ENCODE data around the gene VPS37B.
"Not testable (repeated sequence)": the region's sequence is repeated elsewhere in the genome, so short reads cannot be mapped to it uniquely, and the experiment has no call there.

Gene VPS37B

DNA sequence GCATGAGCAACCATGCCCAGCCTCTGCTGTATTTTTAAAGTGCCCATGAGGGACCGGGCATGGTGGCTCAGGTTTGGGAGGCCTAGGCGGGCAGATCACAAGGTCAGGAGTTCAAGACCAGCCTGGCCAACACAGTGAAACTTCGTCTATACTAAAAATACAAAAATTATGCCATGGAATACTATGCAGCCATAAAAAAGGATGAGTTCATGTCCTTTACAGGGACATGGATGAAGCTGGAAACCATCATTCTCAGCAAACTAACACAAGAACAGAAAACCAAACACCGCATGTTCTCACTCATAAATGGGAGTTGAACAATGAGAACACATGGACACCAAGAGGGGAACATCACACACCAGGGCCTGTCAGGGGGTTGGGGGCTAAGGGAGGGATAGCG, 9.3 kb upstream of the VPS37B start:
- not testable (repeated sequence) for DNase-seq

DNA sequence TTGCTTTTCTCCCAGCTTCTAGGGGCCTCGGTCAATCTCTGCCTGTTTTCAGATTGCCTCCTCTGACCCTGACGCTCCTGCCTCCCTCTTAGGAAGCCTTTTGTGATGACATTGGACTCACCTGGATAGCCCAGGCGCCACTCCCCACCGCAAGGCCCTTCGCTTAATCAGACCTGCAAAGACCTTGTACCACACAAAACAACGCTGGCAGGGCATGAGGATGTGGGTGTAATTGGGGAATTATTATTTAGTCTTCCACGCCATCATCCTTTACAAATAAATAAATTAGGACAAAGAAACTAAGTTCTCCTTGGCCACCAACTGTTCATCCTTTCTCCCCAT, 7.7 kb upstream of the VPS37B start:
- no peak for DNase-seq

DNA sequence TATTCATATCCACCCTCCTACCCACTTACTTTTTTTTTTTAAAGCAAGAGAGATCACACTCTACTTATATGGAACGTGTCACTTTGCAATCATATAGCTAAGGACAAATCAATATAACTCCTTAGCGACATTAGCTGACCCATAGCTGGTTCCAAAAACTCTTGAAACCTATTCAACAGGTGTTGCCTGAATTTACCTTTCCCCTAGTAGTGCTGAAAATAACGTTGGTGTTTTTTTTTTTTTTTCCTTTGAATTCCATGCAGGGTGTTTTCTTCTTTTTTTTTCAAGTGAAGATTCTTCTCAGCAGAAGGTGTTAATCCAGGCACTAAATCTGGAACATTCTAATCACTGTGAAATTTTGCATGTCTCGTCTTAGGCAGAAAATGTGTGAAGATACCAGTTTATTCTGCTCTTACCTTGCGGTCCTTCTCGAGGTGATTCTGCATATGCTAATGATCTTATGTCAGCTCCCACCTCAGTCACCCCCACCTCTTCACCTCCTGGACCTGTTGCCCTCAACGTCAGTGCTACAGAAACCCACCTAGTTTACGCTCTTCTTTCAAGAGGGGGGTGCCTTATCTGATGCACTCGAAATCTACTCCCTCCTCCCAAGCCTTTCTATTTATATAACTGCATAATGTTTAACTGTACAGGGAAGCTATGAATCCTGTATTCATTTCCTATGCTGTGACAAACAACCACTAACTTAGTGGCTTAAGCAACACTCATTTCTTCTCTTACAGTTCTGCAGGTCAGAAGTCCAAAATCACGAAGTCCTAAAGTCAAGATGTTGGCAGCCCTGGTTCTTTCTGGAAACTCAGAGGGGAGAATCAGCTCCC, 7.1 kb upstream of the VPS37B start:
- no peak for DNase-seq

DNA sequence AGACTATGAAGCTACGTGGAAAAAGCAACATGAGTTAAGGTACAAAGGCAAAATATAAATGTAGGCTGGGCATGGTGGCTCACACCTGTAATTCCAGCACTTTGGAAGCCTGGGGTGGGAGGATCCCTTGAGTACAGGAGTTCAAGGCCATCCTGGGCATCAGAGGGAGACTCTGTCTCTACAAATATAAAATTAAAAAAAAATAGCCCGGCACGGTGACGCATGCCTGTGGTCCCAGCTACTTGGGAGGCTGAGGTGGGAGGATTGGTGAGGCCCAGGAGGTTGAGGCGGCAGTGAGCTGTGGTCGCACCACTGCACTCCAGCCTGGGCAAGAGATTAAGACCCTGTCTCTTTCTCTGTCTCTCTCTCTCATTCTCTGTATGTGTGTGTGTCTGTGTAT, 4.0 kb upstream of the VPS37B start:
- DNase-seq: no peak

DNA sequence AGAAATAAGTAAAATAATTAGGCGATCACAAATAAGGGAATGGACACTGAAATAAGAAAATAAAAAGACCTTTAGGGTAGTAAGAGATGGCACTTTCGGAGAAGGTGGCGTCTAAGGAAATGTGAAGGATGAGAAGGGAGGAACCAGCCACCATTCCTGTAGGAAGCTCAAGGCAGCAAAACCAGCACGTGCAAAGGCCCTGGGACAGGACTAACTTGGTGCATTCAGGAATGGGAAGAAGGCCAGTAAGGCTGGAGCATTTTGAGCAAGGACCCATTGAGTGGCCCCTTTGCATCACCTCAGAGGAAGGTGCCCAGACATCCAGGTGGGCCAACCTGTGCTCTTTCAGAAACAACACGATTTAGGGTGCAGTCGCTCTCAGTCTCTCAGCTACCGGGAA, 738 bp upstream of the VPS37B start:
- no peak for DNase-seq

DNA sequence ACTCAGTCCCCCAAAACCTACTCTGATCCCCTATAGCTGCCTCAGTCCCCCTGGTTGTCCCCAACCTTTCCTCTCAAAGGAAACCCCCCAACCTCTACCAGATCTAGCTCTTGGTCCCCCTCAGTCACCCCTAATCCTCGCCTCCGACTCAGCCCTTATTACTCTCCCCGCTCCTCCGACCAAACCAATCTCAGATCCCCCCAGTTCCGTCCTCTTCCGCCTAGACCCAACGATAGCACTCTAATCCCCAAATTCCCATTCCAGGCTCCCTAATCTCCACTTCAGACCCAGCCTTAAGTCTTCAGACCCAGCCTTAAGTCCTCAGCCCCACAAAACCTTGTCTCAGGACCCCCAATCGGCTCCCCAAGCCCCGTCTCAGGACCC, 612 bp downstream of the VPS37B start:
- no peak for DNase-seq

DNA sequence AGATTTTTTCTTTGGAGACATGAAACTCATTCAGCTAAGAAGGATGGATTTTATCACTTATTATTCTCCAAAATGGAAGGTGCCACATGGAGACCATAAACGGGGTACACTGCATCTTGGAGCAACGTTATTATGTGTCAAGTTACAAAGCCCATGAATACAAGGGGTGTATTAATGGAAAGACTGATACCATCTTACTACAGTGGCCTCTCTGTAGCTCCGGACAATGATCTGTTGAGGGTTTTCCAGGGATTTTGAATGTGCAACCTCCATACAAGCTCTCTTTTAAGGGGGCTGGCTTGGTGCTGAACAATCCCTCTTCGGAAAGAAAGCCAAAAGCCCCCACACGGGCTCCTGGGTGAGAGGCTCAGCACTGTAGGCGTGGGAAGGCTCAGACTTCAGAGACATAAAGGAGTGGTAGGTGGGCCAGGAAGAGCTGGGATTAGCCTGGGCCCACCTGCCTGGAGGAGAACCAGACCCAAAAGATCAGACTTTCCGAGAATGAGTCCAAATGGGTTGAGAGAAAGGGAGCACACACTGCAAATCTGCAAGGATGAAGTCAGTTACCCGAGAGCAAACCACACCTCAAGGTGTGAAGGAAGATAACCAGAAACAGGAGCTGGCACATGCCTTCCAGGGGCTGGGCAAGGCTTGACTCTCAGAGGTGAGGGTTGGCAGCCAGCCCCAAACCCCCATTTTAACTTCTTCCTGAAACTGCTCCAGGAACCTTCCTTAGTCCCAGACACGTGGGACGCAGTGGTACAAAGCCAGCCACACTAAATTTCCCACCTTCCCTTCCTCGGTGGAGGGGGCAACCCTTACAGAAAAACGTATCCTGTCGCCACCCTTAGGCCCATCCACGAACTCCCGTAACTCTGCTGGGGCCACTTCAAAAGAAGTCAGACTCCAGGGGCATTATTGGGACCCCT, 1.5 kb downstream of the VPS37B start:
- no peak for DNase-seq

DNA sequence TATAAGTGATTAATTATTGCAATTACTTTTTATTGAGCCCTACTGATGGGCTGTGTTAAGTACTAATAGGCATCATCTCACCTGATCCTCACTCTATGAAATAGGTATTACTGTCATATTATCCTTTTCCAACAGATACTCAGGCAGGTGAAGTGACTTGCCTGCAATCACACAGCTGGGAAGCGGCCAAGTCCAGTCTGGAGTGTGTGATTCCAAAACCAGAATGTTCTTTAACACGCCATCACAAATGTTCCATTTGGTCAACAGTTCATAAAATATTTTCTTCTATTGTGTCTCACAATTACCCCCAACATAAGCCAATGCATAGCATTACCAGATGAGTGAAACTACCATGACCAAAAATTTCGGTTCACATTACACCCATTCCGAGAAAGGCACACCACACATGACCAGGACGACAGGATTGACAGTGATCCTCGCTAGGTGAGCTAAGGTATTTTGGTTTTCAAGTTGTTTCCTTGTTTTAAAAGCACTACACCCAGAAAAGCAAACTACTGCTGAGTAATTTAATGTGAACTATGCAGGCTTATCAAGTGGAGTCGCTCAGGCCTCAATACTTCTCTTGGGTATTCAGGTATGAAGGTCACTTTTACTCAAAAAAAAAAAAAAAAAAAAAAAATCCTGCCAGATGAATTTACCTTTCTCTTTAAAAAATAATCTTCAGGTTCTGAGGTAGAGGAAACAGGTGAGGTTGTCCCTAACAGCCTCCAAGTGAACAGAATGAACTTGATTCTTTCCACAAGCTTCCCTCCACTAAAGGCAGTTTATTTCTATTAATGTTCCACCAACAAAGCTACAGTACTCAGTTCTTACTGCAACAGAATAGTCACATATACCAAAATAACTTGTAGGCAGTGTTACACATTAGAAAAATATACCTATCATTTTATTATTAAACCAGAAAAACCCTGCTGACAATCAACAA, 2.4 kb downstream of the VPS37B start:
- DNase-seq: no peak

DNA sequence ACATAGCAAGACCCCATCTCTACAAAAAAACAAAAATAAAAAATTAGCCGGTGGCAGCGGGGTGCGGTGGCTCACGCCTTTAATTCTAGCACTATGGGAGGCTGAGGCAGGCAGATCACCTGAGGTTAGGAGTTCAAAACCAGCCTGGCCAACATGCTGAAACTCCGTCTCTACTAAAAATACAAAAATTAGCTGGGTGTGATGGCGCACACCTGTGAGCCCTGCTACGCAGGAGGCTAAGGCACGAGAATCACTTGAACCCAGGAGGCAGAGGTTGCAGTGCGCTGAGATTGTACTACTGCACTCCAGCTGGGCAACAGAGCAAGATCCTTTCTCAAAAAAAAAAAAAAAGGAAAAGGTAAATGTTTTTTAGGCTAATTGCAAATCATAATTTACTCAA, 3.2 kb downstream of the VPS37B start:
- DNase-seq: not testable (repeated sequence)

DNA sequence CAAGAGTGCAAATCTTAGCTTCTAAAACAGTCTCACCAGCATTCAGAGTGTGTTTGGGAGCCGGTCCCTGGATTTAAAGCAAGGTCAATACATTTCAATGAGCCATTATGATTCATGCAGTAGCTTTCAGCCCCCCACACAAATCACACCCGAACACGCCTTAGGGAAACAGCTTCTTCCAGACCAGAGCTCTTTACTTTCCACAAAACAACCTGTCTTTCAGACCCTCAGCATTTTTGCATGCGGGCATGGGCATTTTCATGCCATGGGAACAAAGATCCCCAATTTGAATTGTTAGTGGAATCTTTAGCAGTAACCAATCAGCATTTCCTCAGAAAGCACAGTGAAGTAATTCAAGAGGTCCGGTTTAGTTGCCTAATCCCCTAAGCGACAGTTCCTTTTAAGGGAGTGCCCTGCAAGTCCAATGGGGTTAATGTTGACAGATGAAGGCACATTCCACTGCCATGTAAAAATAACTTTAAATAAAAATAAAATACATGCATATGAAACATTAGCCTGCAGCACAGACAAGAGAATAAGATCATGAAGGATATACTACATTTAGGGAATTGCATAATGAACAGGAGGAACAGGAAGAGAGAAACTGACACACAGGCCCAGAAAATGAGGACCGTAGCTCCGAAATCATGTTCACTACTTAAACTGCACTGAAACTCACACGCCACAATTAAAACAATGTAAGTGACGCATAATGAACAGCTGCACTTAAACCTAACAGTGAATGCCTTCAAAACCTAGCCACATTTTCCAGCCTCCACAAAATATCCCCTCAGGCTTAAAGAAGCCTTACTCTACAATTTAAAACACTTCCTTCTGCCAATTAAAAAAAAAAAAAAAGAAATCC, 4.0 kb downstream of the VPS37B start:
- no peak for DNase-seq

DNA sequence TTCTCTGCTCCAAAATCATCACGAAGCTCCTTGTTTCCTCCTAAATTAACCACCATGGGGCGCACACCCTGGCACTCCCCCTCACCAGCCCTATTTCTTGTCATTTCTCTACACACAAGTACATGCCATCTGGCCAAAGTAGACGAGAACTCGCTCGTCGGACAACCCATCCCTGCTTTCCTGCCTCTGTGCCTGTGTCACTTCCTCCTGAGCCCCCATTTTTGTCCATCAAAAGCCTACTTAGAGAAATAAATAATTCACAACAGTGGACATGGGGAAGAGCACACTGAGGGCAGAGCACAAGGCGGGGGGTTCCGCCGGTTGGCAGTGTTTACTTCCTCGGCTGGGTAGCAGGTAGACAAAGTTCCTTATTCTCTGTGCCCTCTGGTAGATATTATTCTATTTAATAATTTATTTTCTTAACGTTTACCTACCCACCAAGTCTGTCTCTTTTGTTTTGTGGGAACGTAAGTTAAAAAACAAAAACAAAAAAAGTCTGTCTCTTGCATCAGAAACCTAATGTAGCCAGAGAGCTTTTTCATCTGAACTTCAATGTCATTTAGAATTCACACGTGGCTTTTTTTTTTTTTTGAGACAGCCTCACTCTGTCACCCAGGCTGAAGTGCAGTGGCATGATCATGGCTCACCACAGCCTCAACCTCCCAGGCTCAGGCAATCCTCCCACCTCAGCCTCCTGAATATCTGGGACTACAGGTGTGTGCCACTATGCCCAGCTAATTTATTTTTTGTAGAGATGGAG, 6.0 kb downstream of the VPS37B start:
- no peak for DNase-seq

DNA sequence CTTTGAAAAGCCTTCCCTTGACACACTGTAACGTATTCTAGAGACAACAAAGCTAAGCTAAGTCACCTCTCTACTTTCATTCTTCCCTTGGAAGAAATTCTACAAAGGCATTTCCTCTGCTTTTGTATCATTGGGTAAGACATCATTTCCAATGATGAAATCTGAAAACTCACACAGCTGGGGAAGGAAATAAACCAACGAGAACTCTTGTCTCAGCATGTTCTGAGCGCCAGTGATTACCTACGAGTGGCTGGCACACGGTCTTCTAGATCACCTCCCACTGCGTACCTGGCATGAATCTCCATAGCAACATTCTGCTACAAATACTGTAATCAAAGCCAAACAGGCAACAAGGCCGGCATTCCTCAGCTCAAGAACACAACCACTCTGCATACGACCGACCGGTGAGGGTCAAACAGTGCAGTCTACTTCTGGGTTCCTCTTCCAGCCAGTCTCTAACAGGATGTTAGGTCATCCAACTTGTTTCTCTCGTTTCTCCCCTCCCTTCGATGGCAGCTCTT, 7.6 kb downstream of the VPS37B start:
- DNase-seq: peak; percentile 93

DNA sequence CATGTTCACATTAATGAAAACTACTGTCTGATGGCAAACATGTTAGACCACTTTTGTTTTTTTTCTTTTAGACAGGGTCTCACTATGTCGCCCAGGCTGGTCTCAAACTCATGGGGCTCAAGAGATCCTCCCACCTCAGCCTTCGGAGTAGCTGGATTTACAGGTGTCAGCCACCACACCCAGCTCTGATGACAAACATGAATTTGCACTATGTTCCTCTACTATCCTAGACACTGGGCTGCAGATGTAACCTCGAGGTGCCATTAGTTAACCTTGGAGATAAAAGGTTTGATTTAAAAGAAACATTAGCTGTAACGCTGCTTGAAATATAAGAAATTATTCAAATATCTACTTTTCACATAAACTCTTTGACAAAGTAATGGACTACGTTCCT, 8.1 kb downstream of the VPS37B start:
- no peak for DNase-seq

DNA sequence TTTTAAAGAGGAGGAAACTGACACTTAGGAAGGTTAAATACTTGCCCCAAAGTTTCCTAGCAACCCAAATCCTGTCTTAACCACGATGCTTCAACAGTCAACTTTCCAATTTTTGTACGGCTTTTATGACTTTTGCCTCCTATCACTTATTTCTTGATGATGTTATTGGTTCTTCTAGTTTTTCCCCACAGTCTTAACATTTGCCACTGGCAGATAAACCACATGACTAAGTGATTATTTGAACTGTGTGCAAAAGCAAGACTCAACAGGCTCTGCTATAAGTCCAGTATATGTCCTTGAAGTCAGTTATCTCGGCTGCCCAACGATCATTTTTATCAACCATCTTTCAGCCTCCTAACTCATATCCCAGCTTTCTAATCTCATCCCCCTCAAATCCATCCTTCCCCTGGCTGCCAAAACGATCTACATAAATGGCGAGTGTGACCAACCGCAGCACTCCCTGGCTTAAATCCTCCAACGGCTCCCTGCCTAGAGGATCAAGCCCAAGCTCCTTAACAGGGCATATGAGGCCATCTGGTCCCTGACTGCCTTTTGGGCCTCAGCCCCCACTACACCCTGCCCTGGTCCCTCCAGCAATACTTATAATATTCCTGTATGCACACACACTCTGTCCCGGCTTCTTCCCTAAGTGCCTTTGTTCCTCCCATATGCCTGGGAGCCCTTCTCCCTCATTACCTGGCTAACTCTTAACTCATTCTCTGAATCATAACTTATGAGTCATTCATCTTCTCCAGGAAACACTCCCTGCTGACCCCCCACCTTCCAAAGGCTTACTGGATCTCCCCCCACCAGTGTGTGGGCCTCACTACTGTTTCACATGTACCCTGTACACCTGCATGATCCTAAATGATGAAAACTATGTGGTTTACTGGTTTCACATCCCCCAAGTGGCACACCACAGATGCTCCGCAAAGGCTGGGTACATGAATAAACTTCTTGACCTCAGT, 8.8 kb downstream of the VPS37B start:
- DNase-seq: no peak

DNA sequence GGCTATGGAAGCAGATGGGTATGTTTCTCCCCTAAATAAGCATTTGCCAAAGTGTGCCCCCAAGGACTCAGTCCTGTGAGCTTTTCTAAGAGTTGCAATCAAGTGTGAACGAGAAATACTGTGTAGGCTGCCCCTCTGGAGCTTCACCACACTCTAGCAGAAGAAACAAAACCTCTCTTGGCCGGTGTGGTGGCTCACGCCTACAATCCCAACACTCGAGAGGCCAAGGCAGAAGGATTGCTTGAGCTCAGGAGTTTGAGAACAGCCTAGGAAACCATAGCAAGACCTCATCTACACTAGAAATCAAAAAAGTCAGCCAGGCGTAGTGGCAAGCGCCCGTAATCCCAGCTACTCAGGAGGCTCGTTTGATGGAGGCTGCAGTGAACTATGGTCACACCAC, 9.8 kb downstream of the VPS37B start:
- DNase-seq: no peak

DNA sequence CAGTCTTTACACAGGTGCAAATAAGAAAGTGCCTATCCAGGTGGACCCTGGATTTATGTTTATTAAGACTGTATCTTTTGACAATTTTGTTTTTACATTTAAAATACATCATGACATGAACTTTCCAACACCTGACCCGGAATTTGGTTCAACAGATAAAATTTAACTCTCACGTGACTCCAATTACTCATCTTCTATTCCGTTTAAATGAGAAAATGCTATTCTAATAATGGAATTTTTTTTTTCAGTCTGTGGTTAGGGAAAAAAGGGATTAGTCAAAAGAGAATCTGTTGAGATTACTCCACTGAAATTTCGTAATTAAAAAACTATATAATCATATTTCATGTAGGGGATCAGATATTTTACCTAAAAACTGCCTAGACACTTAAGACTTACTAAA, 11.1 kb downstream of the VPS37B start:
- no peak for DNase-seq

DNA sequence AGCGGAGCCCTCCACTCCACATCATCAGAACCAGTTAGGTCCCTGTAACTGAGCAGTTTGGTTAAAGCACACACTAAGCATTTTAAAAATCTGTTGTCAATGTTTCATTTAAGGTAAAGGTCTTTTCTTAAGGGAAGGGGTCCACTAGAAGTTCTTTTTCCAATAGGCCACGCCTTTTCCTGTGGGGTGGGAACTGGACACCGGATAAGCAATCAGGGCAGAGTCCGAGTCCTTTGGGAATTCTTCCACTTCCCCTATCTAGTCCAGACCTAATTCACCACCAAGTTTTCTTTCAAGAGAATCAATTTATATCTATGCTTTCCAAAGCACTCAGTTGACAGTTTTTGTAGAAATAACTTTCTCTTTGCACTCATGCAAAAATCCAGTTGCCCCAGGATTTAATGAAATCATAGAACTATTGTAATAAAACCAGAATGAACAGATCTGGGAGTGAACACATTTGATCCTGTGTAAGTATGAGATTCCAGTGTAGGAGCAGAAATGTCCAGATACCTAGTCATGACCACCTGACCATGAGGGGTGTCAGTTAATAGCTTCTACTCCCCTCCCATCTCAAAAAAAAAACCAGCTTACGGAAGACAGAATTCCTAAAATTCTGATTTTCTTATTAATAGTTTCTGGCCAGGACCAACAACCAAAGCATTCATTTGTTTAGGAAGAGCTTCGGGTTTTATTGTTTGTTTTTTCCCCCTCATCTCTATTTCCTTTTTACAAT, 11.7 kb downstream of the VPS37B start:
- DNase-seq: no peak

DNA sequence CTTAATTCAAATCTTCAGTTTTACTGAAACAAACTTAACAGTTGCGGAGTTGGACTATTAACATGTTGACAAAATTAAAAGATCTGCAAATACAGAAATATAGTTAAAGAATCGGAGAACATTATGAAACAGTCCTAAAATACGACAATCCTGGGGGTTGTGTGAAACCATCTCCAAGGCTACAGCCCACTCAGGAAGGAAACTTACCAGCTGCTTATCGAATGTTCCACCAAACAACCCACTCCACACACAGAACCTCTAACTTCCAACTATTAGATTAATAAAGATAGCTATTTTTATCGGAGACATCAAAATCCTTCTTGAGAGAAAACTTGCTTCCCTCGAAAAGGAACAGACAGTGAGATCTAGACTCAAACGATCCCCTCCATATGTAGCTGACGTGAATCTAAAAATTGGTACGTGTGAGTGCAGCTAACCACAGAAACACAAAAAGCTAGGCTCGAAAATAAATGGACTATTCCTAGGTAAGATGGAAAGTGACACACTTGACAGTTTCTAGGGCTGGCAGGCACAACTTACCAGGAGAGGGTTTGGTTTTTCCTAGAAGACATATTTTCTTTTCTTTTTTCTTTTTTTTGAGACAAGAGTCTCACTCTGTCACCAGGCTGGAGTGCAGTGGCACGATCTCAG, 12.9 kb downstream of the VPS37B start:
- no peak for DNase-seq

DNA sequence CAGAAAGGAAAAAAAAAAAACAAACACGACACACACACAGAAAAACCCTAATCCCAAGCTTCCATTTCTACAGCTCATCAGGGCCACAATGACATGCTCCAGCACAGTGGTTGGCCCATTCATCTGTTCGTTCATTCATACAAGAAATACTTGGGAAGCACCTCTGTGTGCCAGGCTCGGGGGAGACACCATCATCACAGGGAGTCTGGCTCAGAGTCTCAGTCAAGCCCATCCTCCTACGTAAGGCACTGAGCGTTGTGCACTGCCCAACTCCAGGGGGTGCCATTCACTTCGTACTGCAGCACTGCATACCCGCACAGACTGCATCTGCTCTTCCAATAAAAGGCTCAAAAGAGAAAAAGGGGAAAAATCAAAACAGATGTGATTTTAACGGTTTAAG, 15.3 kb downstream of the VPS37B start:
- peak; percentile 70 for DNase-seq

Data from NCI-H2171 treated with DMSO at 0.1 percent for 48 hours (cell line).